ENCODE measurements around the gene FAM180B. TPM values are rescaled to one million over a fixed set of nuclear protein-coding genes. Genes with fewer than 3 reads are reported as not detected.
"Not testable (repeated sequence)": the region's sequence is repeated elsewhere in the genome, so short reads cannot be mapped to it uniquely, and the experiment has no call there.

Gene FAM180B
- total RNA-seq, 1 experiment from 2014 or later = not detected

DNA sequence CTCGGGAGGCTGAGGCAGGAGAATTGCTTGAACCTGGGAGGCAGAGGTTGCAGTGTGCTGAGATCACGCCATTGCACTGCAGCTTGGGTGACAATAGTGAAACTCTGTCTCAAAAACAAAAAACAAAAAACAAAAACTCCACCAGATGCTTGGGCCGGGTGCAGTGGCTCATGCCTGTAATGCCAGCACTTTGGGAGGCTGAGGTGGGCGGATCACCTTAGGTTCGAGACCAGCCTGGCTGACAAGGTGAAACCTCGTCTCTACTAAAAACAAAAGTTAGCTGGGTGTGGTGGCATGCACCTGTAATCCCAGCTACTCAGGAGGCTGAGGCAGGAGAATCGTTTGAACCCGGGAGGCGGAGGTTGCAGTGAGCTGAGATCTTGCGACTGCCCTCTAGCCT, 22.1 kb upstream of the FAM180B start:
- not testable (repeated sequence) for H3K9me3 ChIP-seq, DNase-seq, H3K27me3 ChIP-seq, H3K4me3 ChIP-seq
- H3K36me3 ChIP-seq = peaks cover 15% of the 10 kb centered on the region

DNA sequence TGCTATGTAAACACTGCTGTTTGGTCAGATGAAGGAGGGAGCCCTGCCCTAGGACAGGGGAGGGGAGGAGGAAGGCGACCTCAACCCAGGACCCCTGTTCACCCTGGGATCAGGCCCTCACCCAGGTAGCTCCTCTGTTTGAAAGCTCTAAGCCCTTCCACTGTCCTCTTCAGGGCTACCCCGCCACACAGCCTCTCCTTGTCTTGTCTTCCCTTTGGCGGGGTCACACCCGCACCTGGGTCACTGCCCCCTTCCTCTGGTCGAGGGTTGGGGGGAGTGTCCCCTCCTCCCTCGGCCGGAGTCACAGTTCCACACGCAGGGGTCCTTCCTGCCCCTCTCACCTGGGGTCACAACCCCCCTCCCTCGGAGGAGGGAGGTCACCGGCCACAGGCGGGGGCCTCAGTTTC, 21.5 kb upstream of the FAM180B start:
- Histone ChIP-seq H3K27me3 (no peaks in the 10 kb centered on the region), H3K4me3 (peak overlapping the region; percentile 91), H3K9me3 (no peaks in the 10 kb centered on the region), H3K36me3 (peaks cover 19% of the 10 kb centered on the region)
- no peak for DNase-seq

DNA sequence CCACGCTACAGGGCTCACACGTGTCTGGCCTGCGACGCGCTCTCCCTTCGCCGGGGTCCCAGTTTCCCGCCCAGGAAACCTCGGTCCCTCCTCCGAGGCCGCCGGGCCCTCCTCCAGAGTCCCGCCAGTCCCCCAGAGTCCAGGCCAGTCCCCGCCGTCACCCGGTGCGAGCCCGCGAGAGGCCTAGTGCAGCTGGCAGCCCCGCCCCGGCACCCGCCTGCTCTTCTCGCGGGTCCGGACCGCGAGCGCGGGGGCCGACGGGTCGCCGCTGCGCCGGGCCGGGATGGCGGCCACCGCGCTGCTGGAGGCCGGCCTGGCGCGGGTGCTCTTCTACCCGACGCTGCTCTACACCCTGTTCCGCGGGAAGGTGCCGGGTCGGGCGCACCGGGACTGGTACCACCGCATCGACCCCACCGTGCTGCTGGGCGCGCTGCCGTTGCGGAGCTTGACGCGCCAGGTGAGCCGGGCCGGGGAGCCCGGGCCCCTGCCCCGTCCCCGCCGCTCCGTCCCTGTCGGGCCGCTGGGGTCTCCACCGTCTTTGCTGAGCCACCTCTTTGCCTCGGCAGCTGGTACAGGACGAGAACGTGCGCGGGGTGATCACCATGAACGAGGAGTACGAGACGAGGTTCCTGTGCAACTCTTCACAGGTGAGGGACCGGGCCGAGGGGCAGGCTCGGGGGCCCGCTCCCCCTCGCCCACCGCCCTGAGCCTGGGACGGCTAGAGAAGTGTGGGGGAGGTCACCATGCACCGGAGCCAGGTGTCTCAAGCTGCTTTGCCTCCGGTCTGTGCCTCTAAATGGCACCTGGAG, 20.9 kb upstream of the FAM180B start, which contains the start of gene PTPMT1:
Gene PTPMT1 (plus strand): TSS at position 260 of the 809 bp plus-strand sequence. CDS start 24 bp downstream, at position 284.
- Histone ChIP-seq H3K36me3 (peaks cover 21% of the 10 kb centered on the region), H3K4me3 (peak within 1 kb of the TSS; percentile 91), H3K9me3 (no peaks in the 10 kb centered on the region), H3K27me3 (no peaks in the 10 kb centered on the region)
- peak; percentile 84 for DNase-seq

DNA sequence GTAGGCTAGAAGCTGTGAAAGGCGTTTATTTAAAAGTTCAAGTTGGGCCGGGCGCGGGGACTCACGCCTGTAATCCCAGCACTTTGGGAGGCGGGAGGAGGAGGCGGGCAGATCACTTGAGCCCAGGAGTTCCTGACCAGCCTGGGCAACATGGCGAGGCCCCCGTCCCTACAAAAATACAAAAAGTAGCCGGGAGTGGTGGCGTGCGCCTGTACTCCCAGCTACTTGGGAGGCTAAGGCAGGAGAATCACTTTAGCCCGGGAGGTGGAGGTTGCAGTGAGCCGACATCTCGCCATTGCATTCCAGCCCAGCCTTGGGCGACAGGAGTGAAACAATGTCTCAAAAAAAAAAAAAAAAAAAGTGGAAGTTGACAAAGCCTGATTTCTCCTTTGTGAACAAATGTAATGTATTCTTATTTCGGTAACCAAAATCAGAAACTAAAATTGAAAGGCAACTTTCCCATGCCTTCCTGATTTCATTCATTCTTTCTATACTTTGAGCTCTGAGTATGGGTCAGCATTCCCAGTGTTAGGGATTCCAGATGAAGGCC, 20.3 kb upstream of the FAM180B start:
- no peaks in the 10 kb centered on the region for H3K27me3 ChIP-seq
- DNase-seq = peak; percentile 33
- no peaks in the 10 kb centered on the region for H3K9me3 ChIP-seq
- peaks cover 26% of the 10 kb centered on the region for H3K36me3 ChIP-seq
- peak overlapping the region; percentile 91 for H3K4me3 ChIP-seq

DNA sequence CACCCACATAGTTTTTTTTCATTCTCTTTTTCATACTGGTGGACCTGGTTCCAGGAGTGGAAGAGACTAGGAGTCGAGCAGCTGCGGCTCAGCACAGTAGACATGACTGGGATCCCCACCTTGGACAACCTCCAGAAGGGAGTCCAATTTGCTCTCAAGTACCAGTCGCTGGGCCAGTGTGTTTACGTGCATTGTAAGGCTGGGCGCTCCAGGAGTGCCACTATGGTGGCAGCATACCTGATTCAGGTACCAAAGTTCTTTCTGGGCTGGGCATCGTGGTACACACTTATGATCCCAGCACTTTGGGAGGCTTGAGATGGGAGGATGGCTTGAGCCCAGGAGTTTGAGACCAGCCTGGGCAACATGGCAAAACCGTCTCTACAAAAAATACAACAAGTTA, 16.8 kb upstream of the FAM180B start:
- no peak for DNase-seq
- Histone ChIP-seq H3K36me3 (peaks cover 58% of the 10 kb centered on the region), H3K9me3 (no peaks in the 10 kb centered on the region), H3K4me3 (no peak overlapping the region), H3K27me3 (no peaks in the 10 kb centered on the region)

DNA sequence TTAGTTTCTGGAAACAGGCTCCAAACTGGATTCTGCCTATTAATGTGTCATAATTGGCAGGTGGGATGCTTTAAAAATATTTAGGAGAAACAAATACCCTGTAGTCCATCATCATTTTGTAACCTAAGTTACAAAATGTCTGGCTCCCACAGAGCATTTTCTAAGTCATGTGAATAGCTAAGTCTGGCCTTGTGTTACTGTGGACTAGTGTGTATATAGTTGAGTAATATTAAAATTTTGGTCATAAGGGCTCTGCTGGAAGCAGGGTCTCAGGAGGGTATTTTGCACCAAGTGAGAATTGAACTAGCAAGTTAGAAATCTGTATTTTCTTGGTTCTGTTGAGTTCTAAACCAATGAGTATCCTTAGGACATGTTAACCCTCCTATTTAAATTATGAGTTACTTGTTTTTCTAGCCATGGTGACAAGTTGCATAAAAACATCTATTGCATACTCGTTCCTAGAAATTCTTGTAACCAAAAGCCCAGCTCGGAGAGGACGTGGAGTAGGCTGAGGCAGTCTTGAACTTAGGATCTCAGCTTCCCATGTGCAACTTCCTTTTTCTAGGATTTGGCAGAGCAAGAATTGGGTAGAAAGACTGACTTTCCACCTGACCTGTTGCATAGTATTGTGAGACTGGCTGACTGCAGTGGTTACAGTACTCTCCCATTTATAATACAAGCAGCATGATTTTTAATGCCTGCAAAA, 15.7 kb upstream of the FAM180B start:
- Histone ChIP-seq H3K4me3 (no peak overlapping the region), H3K36me3 (peaks cover 66% of the 10 kb centered on the region)
- no peak for DNase-seq

DNA sequence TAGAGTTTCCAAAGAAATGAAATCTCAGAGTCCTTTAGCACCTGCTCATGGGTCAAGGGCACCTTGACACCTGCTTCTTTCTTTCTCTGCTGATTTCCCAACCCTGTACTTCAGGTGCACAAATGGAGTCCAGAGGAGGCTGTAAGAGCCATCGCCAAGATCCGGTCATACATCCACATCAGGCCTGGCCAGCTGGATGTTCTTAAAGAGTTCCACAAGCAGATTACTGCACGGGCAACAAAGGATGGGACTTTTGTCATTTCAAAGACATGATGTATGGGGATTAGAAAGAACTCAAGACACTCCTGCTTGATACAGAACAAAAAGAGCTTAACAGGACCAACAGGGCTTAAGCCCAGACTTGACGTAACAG, 15.1 kb upstream of the FAM180B start:
- no peak for DNase-seq
- Histone ChIP-seq H3K27me3 (no peaks in the 10 kb centered on the region), H3K4me3 (no peak overlapping the region), H3K9me3 (no peaks in the 10 kb centered on the region), H3K36me3 (peaks cover 68% of the 10 kb centered on the region)

More for the DNA sequence above, 15.7 kb upstream of the FAM180B start:
- Histone ChIP-seq H3K9me3 (no peaks in the 10 kb centered on the region), H3K27me3 (no peaks in the 10 kb centered on the region)

DNA sequence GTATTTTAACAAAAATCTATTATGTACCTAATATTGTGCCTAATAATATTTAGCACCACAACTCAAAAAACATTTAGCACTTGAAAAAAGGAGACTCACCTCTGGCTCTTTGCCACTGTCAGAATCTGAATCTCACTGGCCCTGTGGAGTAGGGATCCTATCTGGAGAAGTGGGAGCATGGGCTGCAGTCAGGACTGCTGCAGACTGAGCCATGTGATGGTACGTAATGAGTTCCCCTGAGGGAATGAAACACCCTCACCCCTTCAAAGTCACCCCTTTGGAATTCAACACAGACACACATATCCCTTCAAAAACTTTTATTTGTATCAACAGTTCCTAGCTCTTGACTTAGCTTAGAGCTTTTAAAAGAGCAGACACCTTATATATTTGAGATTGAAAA, 14.6 kb upstream of the FAM180B start:
- no peak for DNase-seq
- Histone ChIP-seq H3K36me3 (peaks cover 73% of the 10 kb centered on the region), H3K9me3 (no peaks in the 10 kb centered on the region), H3K27me3 (no peaks in the 10 kb centered on the region), H3K4me3 (no peak overlapping the region)

DNA sequence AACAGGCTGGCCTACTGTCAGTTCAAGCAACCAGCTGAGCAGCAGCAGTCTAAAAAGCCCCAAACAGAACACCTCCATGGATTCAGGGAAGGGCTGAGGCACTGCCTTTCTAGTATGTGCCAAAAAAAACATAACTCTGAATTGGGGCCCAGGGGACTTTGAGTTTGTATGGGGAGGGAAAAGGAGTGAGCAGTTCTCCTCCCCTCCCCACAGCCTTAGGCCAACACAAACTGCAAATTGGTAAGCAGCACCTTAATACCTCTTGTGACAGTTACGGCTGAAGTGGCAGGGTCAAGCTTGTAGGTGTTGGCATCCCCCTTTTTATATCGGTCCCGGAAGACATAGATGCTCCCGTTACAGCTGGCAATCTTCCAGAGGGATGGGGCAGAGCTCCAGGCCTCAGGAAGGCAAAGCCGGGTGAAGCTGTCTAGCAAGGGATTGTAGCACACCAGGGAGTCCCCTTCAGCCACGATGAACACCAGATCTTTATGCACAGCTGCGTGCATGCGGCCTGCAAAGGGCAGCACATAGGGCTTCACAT, 13.7 kb upstream of the FAM180B start:
- Histone ChIP-seq H3K9me3 (no peaks in the 10 kb centered on the region), H3K36me3 (peaks cover 75% of the 10 kb centered on the region), H3K27me3 (no peaks in the 10 kb centered on the region), H3K4me3 (no peak overlapping the region)
- no peak for DNase-seq

DNA sequence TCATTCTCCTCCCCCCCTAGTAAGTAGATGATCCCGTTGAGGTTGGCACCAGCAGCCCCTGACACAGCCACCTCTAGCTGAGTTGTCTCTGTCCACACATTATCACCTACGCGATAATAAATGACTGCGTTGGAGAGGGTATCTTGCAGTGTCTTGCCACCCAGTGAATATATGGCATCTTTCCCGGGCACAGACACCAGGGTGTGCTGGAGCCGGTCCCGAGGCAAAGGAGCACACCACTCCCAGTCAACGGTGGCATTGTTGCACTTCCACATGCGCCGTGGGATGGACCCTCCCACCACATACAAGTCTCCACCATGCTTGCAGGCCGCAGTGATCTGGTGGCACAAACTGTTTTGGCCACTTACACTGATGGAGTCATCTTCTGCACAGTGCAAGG, 13.2 kb upstream of the FAM180B start:
- Histone ChIP-seq H3K36me3 (peaks cover 73% of the 10 kb centered on the region), H3K9me3 (no peaks in the 10 kb centered on the region), H3K4me3 (no peak overlapping the region), H3K27me3 (no peaks in the 10 kb centered on the region)
- DNase-seq = no peak

DNA sequence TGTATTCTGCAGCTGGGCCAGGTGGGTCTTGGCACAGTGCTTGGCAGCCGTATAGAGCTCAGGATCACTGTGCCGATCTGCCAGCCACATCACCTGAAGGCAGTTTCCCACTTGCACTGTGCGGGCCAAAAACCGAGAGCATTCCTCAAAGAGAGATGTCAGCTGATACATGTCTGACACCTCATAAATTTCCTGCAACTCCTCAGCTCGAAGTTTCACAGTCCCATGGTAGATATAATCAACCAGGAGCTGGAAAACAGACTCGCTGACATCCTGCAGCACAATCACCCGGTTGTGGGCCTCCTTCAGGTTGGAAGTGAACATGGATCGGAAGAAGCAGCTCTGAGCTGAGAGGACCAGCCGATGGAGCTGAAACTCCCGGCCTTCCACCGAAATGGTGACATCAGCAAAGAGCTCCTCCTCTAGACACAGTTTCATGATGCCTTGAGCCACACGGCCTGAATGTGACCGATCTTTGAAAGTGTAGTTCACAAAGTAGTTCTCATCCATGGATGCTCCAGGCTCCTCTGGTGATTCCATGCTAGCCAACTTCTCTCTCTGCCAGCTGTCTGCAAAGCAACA, 8.9 kb upstream of the FAM180B start:
- Histone ChIP-seq H3K27me3 (no peaks in the 10 kb centered on the region), H3K36me3 (peaks cover 68% of the 10 kb centered on the region), H3K4me3 (peak overlapping the region; percentile 71; the same call in 1 of the 2 replicates), H3K9me3 (no peaks in the 10 kb centered on the region)
- DNase-seq = no peak

DNA sequence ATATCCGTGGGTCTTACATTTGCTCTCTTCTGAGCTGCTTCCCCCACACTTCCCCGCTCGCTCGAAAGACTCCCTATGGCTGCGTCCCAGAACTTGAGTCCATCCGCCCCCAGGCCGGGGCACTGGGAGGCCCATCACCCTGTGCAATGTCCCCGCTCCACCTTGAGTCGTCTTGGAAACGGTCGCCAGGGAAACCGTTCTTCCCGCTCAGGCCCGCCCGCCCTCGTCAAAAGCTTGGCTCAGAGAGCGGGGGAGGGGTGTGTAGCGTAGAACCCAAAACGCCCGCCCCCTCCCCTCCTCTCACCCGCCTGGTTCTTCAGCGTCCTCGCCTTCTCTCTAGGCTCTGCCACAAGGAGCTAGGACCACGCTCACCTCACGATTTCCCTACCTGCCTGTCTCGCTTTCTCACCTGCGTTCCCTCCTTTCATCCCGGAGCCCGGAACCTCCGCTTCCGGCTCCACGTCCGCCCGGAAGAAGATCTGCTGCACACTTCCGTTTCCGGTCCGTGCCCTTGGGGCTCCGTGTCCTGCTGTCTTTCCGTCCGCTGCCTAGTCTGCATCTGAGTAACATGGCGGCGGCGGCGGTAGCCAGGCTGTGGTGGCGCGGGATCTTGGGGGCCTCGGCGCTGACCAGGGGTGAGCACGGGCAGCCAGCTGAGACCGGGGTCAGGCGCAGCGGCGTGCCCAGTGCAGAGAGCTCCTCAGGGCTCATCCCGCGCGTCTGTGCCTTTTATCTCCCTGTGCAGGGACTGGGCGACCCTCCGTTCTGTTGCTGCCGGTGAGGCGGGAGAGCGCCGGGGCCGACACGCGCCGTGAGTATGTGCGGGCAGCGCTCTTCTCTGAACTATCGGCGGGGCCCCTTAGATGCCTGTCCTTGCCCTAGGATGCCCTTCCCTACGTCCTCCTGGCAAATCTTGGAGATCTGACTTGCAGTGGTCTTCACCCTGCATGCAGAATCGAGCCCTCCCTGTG, 7.7 kb upstream of the FAM180B start, which contains the start of the genes KBTBD4 and NDUFS3:
Gene KBTBD4 (minus strand): TSS at position 447 of the 971 bp plus-strand sequence. CDS start 19 bp downstream, at position 428.
Gene NDUFS3 (plus strand): TSS at position 551 of the 971 bp plus-strand sequence. CDS start 18 bp downstream, at position 569.
- H3K27me3 ChIP-seq = no peaks in the 10 kb centered on the region
- DNase-seq = peak; percentile 85
- H3K36me3 ChIP-seq = peaks cover 68% of the 10 kb centered on the region
- no peaks in the 10 kb centered on the region for H3K9me3 ChIP-seq
- H3K4me3 ChIP-seq = peak within 1 kb of the TSS; percentile 71

DNA sequence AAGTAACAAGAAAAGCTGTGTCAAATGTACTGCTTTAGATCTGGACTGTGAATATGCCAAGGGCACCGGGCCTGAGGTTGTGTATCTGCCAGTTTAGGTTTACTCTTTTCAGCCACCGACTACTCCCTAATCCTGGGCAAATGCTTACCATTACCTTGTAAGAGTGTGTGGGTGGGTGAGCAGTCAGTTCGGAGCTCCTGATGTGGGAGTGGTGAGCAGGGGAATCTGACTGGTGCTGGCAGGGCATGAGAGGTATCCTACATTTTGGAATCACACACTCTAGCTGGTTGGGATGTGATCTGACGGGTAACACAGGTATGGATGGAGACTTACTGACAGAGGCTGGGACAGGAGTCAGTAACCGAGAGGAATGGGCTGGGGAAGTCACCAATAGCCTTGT, 2.6 kb upstream of the FAM180B start:
- no peaks in the 10 kb centered on the region for H3K9me3 ChIP-seq
- H3K4me3 ChIP-seq = no peak overlapping the region
- H3K27me3 ChIP-seq = no peaks in the 10 kb centered on the region
- no peak for DNase-seq
- H3K36me3 ChIP-seq = peaks cover 40% of the 10 kb centered on the region

DNA sequence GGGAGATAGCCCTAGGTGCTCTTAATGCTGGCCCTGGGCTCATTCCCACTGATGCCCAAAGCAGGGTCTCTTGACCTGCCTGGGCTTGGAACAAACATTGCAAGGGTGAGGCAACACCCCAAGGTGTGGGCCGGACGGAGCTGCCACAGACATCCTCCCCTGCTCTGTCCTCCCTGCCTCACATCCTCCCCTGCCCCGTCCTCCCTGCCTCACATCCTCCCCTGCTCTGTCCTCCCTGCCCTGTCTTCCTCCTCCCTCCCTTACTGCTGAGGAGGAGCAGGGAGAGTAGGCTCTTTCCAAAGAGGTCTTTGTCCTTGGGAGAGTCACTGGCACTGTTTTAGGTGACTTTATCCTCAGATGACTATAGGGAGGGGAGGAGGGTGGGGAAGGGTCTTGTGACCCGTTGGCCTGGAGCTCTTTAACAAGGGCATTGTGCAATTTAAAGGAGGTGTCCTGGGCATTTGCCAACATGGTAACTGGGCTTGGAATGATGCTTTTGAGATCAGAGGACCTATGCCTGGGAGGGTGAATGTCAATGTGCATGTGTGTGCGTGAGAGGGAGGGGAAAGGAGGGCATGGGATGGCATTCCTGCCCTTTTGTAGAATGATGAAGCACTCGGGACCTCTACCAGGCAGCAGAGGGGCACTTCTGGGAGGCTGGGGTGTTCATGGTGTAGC, 700 bp downstream of the FAM180B start:
- H3K4me3 ChIP-seq = no peak overlapping the region
- H3K36me3 ChIP-seq = peaks cover 18% of the 10 kb centered on the region
- DNase-seq = no peak
- H3K9me3 ChIP-seq = no peaks in the 10 kb centered on the region
- no peaks in the 10 kb centered on the region for H3K27me3 ChIP-seq

DNA sequence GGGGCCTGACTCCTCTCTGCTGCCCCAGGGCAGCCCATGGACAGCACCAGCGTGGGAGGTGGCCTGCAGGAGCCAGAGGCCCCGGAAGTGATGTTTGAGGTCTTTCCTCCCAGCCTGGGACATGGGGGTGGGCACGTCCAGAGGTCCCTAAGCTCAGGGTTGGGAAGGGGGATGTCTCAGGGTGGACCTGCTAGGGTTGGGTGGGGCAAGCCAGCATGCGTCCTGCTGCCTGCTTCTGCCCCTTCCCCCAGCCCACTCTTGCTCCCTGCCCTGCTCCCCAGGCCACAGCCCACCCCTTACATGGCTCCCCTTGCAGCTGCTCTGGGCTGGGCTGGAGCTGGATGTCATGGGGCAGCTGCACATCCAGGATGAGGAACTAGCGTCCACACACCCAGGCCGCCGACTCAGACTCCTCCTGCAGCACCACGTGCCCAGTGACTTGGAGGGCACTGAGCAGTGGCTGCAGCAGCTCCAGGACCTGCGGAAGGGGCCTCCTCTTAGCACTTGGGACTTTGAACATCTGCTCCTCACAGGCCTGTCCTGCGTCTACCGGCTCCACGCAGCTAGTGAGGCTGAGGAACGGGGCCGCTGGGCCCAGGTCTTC, 1.3 kb downstream of the FAM180B start:
- Histone ChIP-seq H3K27me3 (no peaks in the 10 kb centered on the region), H3K9me3 (no peaks in the 10 kb centered on the region), H3K4me3 (no peak overlapping the region), H3K36me3 (peaks cover 12% of the 10 kb centered on the region)
- no peak for DNase-seq
